HG02623 (cell line): ENCODE data around the gene DENND1A.
"Not testable (repeated sequence)": the region's sequence is repeated elsewhere in the genome, so short reads cannot be mapped to it uniquely, and the experiment has no call there.

Source experiments
- ATAC-seq: cut with Tn5 transposase; IDR thresholded peaks from one replicate; pipeline ENCODE4 v1.9.1; 2021; ENCODE audit warnings: moderate library complexity; ENCODE audit not compliant: unreplicated experiment

The DENND1A gene

GRCh38 chr9:123929870-123930831 lies at the start of gene DENND1A:
TSS of gene DENND1A (minus strand) at chr9:123930126. CDS start at chr9:123929905, 221 bp downstream.
- ATAC-seq: peak; percentile 73

GRCh38 chr9:123978981-123979380 lies 49.1 kb upstream of the DENND1A start:
- no peak for ATAC-seq

- ATAC-seq: not testable (repeated sequence)
These were observed 46.7 kb upstream of the DENND1A start for GRCh38 chr9:123976579-123976978.

GRCh38 chr9:123975871-123976270 lies 45.9 kb upstream of the DENND1A start:
- ATAC-seq: no peak

GRCh38 chr9:123974471-123974870 lies 44.5 kb upstream of the DENND1A start:
- no peak for ATAC-seq

GRCh38 chr9:123973590-123974223 lies 43.8 kb upstream of the DENND1A start:
- no peak for ATAC-seq

GRCh38 chr9:123972618-123973017 lies 42.7 kb upstream of the DENND1A start:
- no peak for ATAC-seq

GRCh38 chr9:123967323-123967722 lies 37.4 kb upstream of the DENND1A start:
- ATAC-seq: no peak

- ATAC-seq: no peak
These were observed 36.1 kb upstream of the DENND1A start for GRCh38 chr9:123965801-123966686.

- ATAC-seq: no peak
These were observed 34.8 kb upstream of the DENND1A start for GRCh38 chr9:123964761-123965160.

GRCh38 chr9:123960965-123961364 lies 31.0 kb upstream of the DENND1A start:
- ATAC-seq: no peak

- ATAC-seq: no peak
These were observed 30.4 kb upstream of the DENND1A start for GRCh38 chr9:123960366-123960765.

GRCh38 chr9:123959787-123960186 lies 29.9 kb upstream of the DENND1A start:
- ATAC-seq: no peak

GRCh38 chr9:123957731-123958130 lies 27.8 kb upstream of the DENND1A start:
- ATAC-seq: no peak

- ATAC-seq: no peak
These were observed 27.3 kb upstream of the DENND1A start for GRCh38 chr9:123957168-123957721.

GRCh38 chr9:123955637-123956036 lies 25.7 kb upstream of the DENND1A start:
- no peak for ATAC-seq

- no peak for ATAC-seq
These were observed 24.8 kb upstream of the DENND1A start for GRCh38 chr9:123954518-123955280.

GRCh38 chr9:123952641-123953495 lies 22.9 kb upstream of the DENND1A start:
- ATAC-seq: no peak

GRCh38 chr9:123948286-123948685 lies 18.4 kb upstream of the DENND1A start:
- ATAC-seq: no peak
